ENCODE measurements around the gene ELMO3. TPM values are rescaled to one million over a fixed set of nuclear protein-coding genes. Genes with fewer than 3 reads are reported as not detected.

Gene ELMO3
- total RNA-seq, 1 donor from 2014 or later = not detected

GRCh38 chr16:67164599-67165061, 34.3 kb upstream of the ELMO3 start, which contains the start of gene HSF4:
Gene HSF4, plus strand, starts transcription at chr16:67164745. Its CDS starts 67 bp downstream, at chr16:67164812.
- Histone ChIP-seq H3K79me2 (ENCODE audit: low read depth) (no peaks in the 10 kb centered on the region), H3F3A (ENCODE audit: low read depth) (peaks cover 24% of the 10 kb centered on the region), H3K9ac (no peak within 1 kb of the TSS), H3K4me2 (peak within 1 kb of the TSS; percentile 84), H3K27me3 (peaks cover 100% of the 10 kb centered on the region), H3K4me1 (no peaks in the 10 kb centered on the region), H4K20me1 (ENCODE audit: low read depth) (peaks cover 47% of the 10 kb centered on the region), H3K9me3 (ENCODE audit: low read depth) (no peaks in the 10 kb centered on the region), H3K4me3 (peak within 1 kb of the TSS; percentile 47), H2AFZ (replicated peaks) (peak within 1 kb of the TSS; percentile 87), H3K36me3 (no peaks in the 10 kb centered on the region), H3K27ac (no peak within 1 kb of the TSS)
- H3K36me3 Mint-ChIP-seq = no peaks in the 10 kb centered on the region
- peak within 1 kb of the TSS; percentile 69 for H3K4me3 Mint-ChIP-seq
- H3K27me3 Mint-ChIP-seq (ENCODE audit: insufficient read depth, low read depth) = peaks cover 77% of the 10 kb centered on the region
- no peaks in the 10 kb centered on the region for H3K9me3 Mint-ChIP-seq
- TF ChIP-seq CTCF (IDR thresholded peaks at IDR 0.05) (no peak), EZH2phosphoT487 (IDR thresholded peaks at IDR 0.05) (no peak), EZH2 (IDR thresholded peaks at IDR 0.05) (no peak)
- peak; percentile 56 for DNase-seq (ENCODE audit: low spot score)
- no peak within 1 kb of the TSS for H3K27ac Mint-ChIP-seq
- H3K4me1 Mint-ChIP-seq = peaks cover 3% of the 10 kb centered on the region

GRCh38 chr16:67165121-67166078, 33.5 kb upstream of the ELMO3 start:
- peaks cover 100% of the 10 kb centered on the region for H3K27me3 ChIP-seq
- H3K36me3 ChIP-seq = no peaks in the 10 kb centered on the region
- no peaks in the 10 kb centered on the region for H3K79me2 ChIP-seq (ENCODE audit: low read depth)
- no peaks in the 10 kb centered on the region for H3K36me3 Mint-ChIP-seq
- H3K4me1 ChIP-seq = no peaks in the 10 kb centered on the region
- TF ChIP-seq CTCF (IDR thresholded peaks at IDR 0.05) (no peak), EZH2 (IDR thresholded peaks at IDR 0.05) (peak; percentile 100), EZH2phosphoT487 (IDR thresholded peaks at IDR 0.05) (peak; percentile 97)
- H3K9me3 Mint-ChIP-seq = no peaks in the 10 kb centered on the region
- peaks cover 8% of the 10 kb centered on the region for H3K4me1 Mint-ChIP-seq
- no peak overlapping the region for H3K27ac Mint-ChIP-seq
- peak overlapping the region; percentile 11 for H3K4me3 ChIP-seq
- peak overlapping the region; percentile 4 for H3K4me2 ChIP-seq
- H3K9ac ChIP-seq = no peak overlapping the region
- H3K4me3 Mint-ChIP-seq = no peak overlapping the region
- peaks cover 47% of the 10 kb centered on the region for H4K20me1 ChIP-seq (ENCODE audit: low read depth)
- H2AFZ ChIP-seq (replicated peaks) = no peak overlapping the region
- peaks cover 21% of the 10 kb centered on the region for H3F3A ChIP-seq (ENCODE audit: low read depth)
- no peak overlapping the region for H3K27ac ChIP-seq
- DNase-seq (ENCODE audit: low spot score) = peak; percentile 70
- H3K27me3 Mint-ChIP-seq (ENCODE audit: insufficient read depth, low read depth) = peaks cover 70% of the 10 kb centered on the region
- H3K9me3 ChIP-seq (ENCODE audit: low read depth) = no peaks in the 10 kb centered on the region

- no peak for DNase-seq (ENCODE audit: low spot score)
- no peak overlapping the region for H3K4me3 ChIP-seq
- H3K27me3 ChIP-seq = peaks cover 100% of the 10 kb centered on the region
- no peaks in the 10 kb centered on the region for H3K79me2 ChIP-seq (ENCODE audit: low read depth)
- no peak overlapping the region for H3K9ac ChIP-seq
- H3K4me1 Mint-ChIP-seq = peaks cover 10% of the 10 kb centered on the region
- H3K4me1 ChIP-seq = peaks cover 4% of the 10 kb centered on the region
- H3K9me3 ChIP-seq (ENCODE audit: low read depth) = no peaks in the 10 kb centered on the region
- H4K20me1 ChIP-seq (ENCODE audit: low read depth) = peaks cover 45% of the 10 kb centered on the region
- no peak overlapping the region for H3K27ac ChIP-seq
- TF ChIP-seq CTCF (IDR thresholded peaks at IDR 0.05) (no peak), EZH2 (IDR thresholded peaks at IDR 0.05) (no peak), EZH2phosphoT487 (IDR thresholded peaks at IDR 0.05) (no peak)
- H3K36me3 ChIP-seq = no peaks in the 10 kb centered on the region
- peaks cover 68% of the 10 kb centered on the region for H3K27me3 Mint-ChIP-seq (ENCODE audit: insufficient read depth, low read depth)
- H3K4me3 Mint-ChIP-seq = peak overlapping the region; percentile 21
- H3K36me3 Mint-ChIP-seq = no peaks in the 10 kb centered on the region
- H3K27ac Mint-ChIP-seq = no peak overlapping the region
- no peaks in the 10 kb centered on the region for H3K9me3 Mint-ChIP-seq
- H3F3A ChIP-seq (ENCODE audit: low read depth) = peaks cover 22% of the 10 kb centered on the region
- H2AFZ ChIP-seq (replicated peaks) = no peak overlapping the region
- no peak overlapping the region for H3K4me2 ChIP-seq
Observed at GRCh38 chr16:67166110-67166547, 32.8 kb upstream of the ELMO3 start.

All from neural progenitor cell (in vitro differentiated cells).